ENCODE measurements around the gene DTNA.

- no peak for TF ChIP-seq POLR2A (IDR thresholded peaks at IDR 0.05; ENCODE audit: low read length)
- no peak for TF ChIP-seq GATA1 (IDR thresholded peaks at IDR 0.05; ENCODE audit: low read depth, low read length)
Measured at GRCh38 chr18:34760444-34760843, 50.3 kb downstream of the DTNA start.

Measured in erythroblast (primary cell).